Gastroesophageal sphincter (tissue), 3 donors: Measurements from ENCODE around the gene KLLN.

Experiments used
- POLR2AphosphoS5 ChIP-seq: sonication (generic); formaldehyde crosslinking; IDR thresholded peaks from one replicate; pipeline ENCODE4 v1.6.1; 2017; ENCODE audit warnings: antibody characterized with exemption
- TF ChIP-seq, protein P1 (sequence below), 4 experiments: fragments of 200-600 bp in 2 of 4; fragments of 450-650 bp in 2 of 4; sonication (generic) in 1 of 4; IDR thresholded peaks; one replicate each; pipeline ENCODE4 v1.5.1; 2017 to 2019; ENCODE audit warnings: antibody characterized with exemption in 4 of 4, mild to moderate bottlenecking in 2 of 4, moderate library complexity in 2 of 4

- TF ChIP-seq, protein P1, sequence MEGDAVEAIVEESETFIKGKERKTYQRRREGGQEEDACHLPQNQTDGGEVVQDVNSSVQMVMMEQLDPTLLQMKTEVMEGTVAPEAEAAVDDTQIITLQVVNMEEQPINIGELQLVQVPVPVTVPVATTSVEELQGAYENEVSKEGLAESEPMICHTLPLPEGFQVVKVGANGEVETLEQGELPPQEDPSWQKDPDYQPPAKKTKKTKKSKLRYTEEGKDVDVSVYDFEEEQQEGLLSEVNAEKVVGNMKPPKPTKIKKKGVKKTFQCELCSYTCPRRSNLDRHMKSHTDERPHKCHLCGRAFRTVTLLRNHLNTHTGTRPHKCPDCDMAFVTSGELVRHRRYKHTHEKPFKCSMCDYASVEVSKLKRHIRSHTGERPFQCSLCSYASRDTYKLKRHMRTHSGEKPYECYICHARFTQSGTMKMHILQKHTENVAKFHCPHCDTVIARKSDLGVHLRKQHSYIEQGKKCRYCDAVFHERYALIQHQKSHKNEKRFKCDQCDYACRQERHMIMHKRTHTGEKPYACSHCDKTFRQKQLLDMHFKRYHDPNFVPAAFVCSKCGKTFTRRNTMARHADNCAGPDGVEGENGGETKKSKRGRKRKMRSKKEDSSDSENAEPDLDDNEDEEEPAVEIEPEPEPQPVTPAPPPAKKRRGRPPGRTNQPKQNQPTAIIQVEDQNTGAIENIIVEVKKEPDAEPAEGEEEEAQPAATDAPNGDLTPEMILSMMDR (IDR thresholded peaks at IDR 0.05), result no peak
- no peak for TF ChIP-seq POLR2AphosphoS5
These were observed 17.3 kb downstream of the KLLN start for GRCh38 chr10:87846023-87846422.
